Brain pericyte (primary cell): ENCODE data around the gene BICRA.
"Not testable (repeated sequence)": the region's sequence is repeated elsewhere in the genome, so short reads cannot be mapped to it uniquely, and the experiment has no call there.

Experiments used
- DNase-seq: peaks from one replicate; pipeline ENCODE4 v3.0.0-alpha.2; 2012; ENCODE audit warnings: low read depth, low spot score

Gene BICRA

GRCh38 chr19:47714855-47715254 is 105.9 kb downstream of the BICRA start:
- not testable (repeated sequence) for DNase-seq

GRCh38 chr19:47716270-47716937 is 107.5 kb downstream of the BICRA start:
- DNase-seq, result no peak

GRCh38 chr19:47718415-47719046 is 109.6 kb downstream of the BICRA start:
- not testable (repeated sequence) for DNase-seq

- DNase-seq, result peak; percentile 93
Measured at GRCh38 chr19:47719047-47719859, 110.3 kb downstream of the BICRA start.

- no peak for DNase-seq
Measured at GRCh38 chr19:47720669-47721422, 111.9 kb downstream of the BICRA start.

- DNase-seq, result no peak
Measured at GRCh38 chr19:47723581-47723940, 114.6 kb downstream of the BICRA start.

- no peak for DNase-seq
Measured at GRCh38 chr19:47725759-47726401, 116.9 kb downstream of the BICRA start.

GRCh38 chr19:47726467-47726866 is 117.5 kb downstream of the BICRA start:
- no peak for DNase-seq

GRCh38 chr19:47728295-47728694 is 119.4 kb downstream of the BICRA start:
- DNase-seq, result not testable (repeated sequence)

- no peak for DNase-seq
Measured at GRCh38 chr19:47729468-47729798, 120.5 kb downstream of the BICRA start.

GRCh38 chr19:47729799-47730520 is 121.0 kb downstream of the BICRA start:
- DNase-seq, result no peak

- DNase-seq, result no peak
Measured at GRCh38 chr19:47730521-47730889, 121.6 kb downstream of the BICRA start.

GRCh38 chr19:47730910-47731309 is 122.0 kb downstream of the BICRA start:
- DNase-seq, result no peak

- no peak for DNase-seq
Measured at GRCh38 chr19:47735131-47735530, 126.2 kb downstream of the BICRA start.

GRCh38 chr19:47740866-47741519 is 132.1 kb downstream of the BICRA start:
- DNase-seq, result no peak

GRCh38 chr19:47741544-47742140 is 132.7 kb downstream of the BICRA start:
- no peak for DNase-seq

- DNase-seq, result no peak
Measured at GRCh38 chr19:47742634-47743033, 133.7 kb downstream of the BICRA start.

- peak; percentile 88 for DNase-seq
Measured at GRCh38 chr19:47745010-47745901, 136.3 kb downstream of the BICRA start, which contains the start of gene NOP53. NOP53 (plus strand) TSS chr19:47745546; CDS start chr19:47745560, 14 bp downstream.

- not testable (repeated sequence) for DNase-seq
Measured at GRCh38 chr19:47746129-47746528, 137.2 kb downstream of the BICRA start.
